ENCODE results near the gene ZGRF1.

ZGRF1 gene

DNA sequence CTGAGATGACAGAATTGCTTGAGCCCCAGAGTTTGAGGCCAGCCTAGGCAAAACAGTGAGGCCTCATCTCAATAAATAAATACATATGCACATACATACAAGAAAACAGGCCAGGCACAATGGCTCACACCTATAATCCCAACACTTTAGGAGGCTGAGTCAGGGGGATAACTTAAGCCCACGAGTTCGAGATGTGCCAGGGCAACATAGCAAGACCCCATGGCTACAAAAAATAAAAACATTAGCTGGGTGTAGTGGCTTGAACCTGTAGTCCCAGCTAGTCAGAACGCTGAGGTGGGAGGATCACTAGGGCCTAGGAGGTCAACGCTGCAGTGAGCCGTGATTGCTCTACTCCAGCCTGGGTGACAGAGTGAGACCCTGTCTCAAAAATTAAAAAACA, 69.2 kb downstream of the ZGRF1 start:
- TF ChIP-seq, protein P1, sequence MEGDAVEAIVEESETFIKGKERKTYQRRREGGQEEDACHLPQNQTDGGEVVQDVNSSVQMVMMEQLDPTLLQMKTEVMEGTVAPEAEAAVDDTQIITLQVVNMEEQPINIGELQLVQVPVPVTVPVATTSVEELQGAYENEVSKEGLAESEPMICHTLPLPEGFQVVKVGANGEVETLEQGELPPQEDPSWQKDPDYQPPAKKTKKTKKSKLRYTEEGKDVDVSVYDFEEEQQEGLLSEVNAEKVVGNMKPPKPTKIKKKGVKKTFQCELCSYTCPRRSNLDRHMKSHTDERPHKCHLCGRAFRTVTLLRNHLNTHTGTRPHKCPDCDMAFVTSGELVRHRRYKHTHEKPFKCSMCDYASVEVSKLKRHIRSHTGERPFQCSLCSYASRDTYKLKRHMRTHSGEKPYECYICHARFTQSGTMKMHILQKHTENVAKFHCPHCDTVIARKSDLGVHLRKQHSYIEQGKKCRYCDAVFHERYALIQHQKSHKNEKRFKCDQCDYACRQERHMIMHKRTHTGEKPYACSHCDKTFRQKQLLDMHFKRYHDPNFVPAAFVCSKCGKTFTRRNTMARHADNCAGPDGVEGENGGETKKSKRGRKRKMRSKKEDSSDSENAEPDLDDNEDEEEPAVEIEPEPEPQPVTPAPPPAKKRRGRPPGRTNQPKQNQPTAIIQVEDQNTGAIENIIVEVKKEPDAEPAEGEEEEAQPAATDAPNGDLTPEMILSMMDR (IDR thresholded peaks at IDR 0.05; ENCODE audit: insufficient read depth, low read depth, low read length, missing control alignments), result no peak
- no peak for DNase-seq (ENCODE audit: low read depth)
- H3K4me3 ChIP-seq (ENCODE audit: low read depth, low read length), result no peak overlapping the region

DNA sequence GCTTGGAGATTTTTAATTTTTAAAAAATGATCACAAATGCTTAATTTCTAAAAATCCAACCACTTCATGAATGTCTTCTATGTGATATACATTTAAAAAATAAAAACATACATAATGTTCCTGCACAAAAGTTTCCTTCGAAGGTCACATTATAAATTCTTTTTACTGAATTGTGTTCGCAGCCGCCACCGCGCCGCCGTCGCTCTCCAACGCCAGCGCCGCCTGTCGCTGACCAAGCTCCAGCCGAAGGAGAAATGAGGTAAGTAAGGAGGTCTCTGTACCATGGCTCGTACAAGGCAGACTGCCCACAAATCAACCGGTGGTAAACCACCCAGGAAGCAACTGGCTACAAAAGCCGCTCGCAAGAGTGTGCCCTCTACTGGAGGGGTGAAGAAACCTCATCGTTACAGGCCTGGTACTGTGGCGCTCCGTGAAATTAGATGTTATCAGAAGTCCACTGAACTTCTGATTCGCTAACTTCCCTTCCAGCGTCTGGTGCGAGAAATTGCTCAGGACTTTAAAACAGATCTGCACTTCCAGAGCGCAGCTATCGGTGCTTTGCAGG, 71.9 kb downstream of the ZGRF1 start:
- TF ChIP-seq, protein P1 (IDR thresholded peaks at IDR 0.05; ENCODE audit: insufficient read depth, low read depth, low read length, missing control alignments), result no peak

DNA sequence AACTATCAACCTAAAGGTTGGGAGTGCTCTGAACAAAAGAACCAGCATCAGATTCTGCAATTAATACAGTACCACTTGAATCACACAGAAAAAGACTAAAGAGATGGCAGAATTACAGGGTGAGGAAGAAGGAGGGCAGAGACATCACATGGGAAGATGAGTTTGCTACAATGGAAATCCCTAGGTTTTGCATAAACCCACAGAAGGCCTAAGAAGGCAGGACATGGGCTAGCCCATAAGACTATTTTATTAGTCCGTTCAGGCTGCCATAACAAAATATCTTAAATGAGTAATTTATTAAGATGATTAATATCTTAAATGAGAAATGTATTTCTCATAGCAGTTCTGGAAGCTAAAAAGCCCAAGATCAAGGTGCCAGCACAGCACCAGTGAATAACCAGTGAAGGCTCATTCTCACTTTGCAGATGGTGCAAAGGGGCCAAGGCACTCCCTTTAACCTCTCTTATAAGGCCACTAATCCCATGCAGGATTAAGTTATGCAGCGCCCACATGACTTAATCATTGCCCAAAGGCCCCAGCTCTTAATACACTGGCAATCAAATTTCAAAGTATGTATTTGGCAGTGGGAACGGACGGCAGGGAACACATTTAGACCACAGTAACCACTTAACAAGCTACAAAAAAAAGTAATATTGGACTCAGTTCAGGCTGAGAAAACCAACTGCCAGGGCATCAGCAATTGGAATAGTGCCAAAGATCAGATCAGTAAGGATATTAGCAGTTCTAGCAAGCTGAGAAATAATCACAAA, 73.1 kb downstream of the ZGRF1 start:
- no peak overlapping the region for H3K4me3 ChIP-seq (ENCODE audit: low read depth, low read length)

More for the DNA sequence above, 71.9 kb downstream of the ZGRF1 start:
- H3K4me3 ChIP-seq (ENCODE audit: low read depth, low read length), result no peak overlapping the region
- no peak for DNase-seq (ENCODE audit: low read depth)

DNA sequence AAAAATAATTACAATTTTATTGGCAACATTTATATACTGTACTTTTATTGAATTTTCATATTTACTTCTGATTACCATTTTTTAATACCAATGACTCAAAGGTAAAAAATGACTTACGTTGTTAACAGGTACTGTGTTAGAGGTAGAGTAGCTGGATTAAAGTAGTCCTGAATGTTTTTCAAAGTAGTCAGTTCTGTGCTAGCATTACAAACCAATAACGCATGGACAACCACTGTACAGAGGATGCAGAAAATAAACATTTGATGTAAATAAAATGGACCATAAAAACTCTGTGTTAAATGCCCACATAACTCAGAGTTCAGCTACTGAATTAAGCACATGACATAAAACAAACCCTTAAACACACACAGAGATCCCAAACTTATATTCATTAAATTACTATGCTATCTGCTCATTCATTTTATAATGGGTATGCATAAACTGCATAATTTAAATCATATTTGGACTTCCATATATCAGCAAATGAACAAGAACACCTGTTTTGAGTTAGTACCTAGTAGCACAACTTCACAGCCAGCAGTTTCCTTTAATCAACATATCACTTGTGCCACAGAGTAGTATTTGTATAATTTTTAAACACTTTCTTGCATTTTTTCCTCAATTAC, 74.3 kb downstream of the ZGRF1 start:
- TF ChIP-seq, protein P1 (IDR thresholded peaks at IDR 0.05; ENCODE audit: insufficient read depth, low read depth, low read length, missing control alignments), result no peak
- DNase-seq (ENCODE audit: low read depth), result no peak
- H3K4me3 ChIP-seq (ENCODE audit: low read depth, low read length), result no peak overlapping the region

More for the DNA sequence above, 73.1 kb downstream of the ZGRF1 start:
- no peak for DNase-seq (ENCODE audit: low read depth)
- TF ChIP-seq, protein P1 (IDR thresholded peaks at IDR 0.05; ENCODE audit: insufficient read depth, low read depth, low read length, missing control alignments), result no peak

DNA sequence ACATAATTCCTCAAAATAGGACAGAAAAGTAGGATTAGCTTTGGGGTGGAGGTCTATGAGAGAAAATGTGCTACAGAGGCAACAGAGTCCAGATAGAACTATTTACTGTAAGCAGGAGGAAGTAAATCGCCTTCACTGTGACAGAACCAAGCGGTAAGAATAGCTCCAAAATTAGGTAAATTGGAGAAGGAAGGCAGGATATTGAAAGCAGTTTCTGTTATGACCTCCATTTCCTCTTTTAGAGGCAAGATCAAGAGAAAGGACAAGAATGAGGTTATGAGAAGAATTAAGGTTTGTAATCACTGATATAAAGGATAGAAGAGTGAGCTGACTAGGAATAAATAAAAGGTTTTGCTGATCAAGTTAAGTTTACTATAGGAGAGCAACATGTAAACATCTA, 76.6 kb downstream of the ZGRF1 start:
- DNase-seq (ENCODE audit: low read depth), result peak; percentile 14
- H3K4me3 ChIP-seq (ENCODE audit: low read depth, low read length), result no peak overlapping the region
- TF ChIP-seq, protein P1 (IDR thresholded peaks at IDR 0.05; ENCODE audit: insufficient read depth, low read depth, low read length, missing control alignments), result no peak

DNA sequence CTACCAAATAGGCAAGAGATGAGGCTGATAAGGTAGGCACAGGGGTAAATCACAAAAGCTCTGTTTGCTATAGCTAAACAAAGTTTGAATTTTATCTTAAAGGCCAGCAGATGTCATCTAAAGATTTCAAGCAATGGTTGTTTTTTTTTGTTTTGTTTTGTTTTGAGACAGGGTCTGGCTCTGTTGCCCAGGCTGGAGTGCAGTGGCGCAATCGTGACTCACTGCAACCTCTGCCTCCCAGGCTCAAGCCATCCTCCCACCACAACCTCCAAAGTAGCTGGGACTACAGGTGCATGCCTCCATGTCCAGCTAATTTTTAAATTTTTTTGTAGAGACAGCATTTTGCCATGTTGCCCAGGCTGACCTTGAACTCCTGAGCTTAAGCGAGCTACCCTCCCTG, 77.7 kb downstream of the ZGRF1 start:
- H3K4me3 ChIP-seq (ENCODE audit: low read depth, low read length), result no peak overlapping the region
- no peak for DNase-seq (ENCODE audit: low read depth)
- TF ChIP-seq, protein P1 (IDR thresholded peaks at IDR 0.05; ENCODE audit: insufficient read depth, low read depth, low read length, missing control alignments), result no peak
